ENCODE results near the gene HDAC10. TPM values are rescaled to one million over a fixed set of nuclear protein-coding genes. Genes with fewer than 3 reads are reported as not detected.
A peak's percentile ranks its signal among the peaks of the same experiment; 100 is the strongest.

HDAC10 gene
- total RNA-seq, 2 donors from 2014 or later, result 57.2 to 62.8 TPM

DNA sequence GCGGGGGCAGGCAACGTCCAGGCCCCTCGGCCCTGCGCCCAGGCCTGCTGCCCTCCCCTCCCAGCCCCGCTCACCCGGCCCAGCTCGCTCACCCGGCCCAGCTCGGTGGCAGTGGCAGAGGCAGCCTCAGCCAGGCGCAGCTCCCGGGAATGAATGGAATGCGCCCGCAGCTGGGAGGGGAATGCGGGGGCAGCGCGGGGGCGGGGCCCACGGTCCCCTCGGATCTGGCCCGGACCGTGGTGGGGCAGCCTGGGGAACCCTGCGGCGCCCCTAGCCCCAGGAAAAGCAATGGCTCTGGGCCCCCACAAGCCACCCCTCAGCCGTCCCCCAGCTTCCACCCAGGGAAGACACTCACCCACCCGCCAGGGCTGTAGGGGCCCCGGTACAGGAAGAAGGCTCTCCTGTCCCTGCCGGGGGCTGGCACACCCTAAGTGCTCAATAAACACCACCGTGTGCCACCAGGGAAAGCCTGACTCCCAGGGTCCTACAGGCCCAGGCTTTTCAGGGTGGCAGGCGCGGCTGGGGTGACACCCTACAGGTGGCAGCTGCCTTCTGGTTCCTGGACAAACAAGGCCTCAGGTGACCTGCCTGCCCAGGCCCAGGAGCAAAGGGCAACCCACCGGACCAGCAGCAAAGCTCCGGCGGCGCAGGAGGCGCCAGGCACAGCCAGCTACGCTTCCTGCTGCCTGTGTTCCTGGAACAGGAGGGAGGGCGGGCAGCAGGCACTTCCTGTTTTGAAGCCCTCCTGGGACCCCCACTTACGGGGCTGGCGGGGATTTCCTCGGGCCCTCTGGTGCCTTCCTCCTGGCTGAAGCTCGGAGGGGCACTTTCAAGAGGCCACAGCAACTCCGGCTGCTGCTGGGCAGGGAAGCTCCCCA is 42.6 kb upstream of the HDAC10 start:
- H3K36me3 ChIP-seq (ENCODE audit: control insufficient read depth, insufficient read depth, low read length), result peaks cover 6% of the 10 kb centered on the region
- Mint-ChIP-seq H3K4me1 (peaks cover 8% of the 10 kb centered on the region), H3K36me3 (ENCODE audit: low read depth) (peaks cover 5% of the 10 kb centered on the region), H3K27ac (peak overlapping the region; percentile 72), H3K9me3 (no peaks in the 10 kb centered on the region), H3K4me3 (no peak overlapping the region), H3K27me3 (ENCODE audit: insufficient read depth) (no peaks in the 10 kb centered on the region)
- H3K4me1 ChIP-seq (ENCODE audit: control insufficient read depth, insufficient read depth, low read length), result peaks cover 15% of the 10 kb centered on the region
- 44 to 68% methylated on average over 16 to 42 of the region's 42 CpGs for WGBS, 2 experiments (ENCODE audit: insufficient coverage in 1 of 2, insufficient read length in 1 of 2)
- no peaks in the 10 kb centered on the region for H3K9me3 ChIP-seq (ENCODE audit: control insufficient read depth, low read length)
- H3K27ac ChIP-seq (ENCODE audit: low read depth, low read length), result peak overlapping the region; percentile 79
- peak overlapping the region; percentile 69 for H3K9ac ChIP-seq (ENCODE audit: extremely low read depth, low read length, poor library complexity, severe bottlenecking)
- peak; percentile 95 for DNase-seq
- peak overlapping the region; percentile 66 for H3K4me3 ChIP-seq (ENCODE audit: low read length)
- TF ChIP-seq, protein P1, sequence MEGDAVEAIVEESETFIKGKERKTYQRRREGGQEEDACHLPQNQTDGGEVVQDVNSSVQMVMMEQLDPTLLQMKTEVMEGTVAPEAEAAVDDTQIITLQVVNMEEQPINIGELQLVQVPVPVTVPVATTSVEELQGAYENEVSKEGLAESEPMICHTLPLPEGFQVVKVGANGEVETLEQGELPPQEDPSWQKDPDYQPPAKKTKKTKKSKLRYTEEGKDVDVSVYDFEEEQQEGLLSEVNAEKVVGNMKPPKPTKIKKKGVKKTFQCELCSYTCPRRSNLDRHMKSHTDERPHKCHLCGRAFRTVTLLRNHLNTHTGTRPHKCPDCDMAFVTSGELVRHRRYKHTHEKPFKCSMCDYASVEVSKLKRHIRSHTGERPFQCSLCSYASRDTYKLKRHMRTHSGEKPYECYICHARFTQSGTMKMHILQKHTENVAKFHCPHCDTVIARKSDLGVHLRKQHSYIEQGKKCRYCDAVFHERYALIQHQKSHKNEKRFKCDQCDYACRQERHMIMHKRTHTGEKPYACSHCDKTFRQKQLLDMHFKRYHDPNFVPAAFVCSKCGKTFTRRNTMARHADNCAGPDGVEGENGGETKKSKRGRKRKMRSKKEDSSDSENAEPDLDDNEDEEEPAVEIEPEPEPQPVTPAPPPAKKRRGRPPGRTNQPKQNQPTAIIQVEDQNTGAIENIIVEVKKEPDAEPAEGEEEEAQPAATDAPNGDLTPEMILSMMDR (conservative IDR thresholded peaks at IDR 0.05), result no peak
- no peaks in the 10 kb centered on the region for H3K27me3 ChIP-seq (ENCODE audit: control insufficient read depth, insufficient read depth, low read length, poor library complexity, severe bottlenecking)

DNA sequence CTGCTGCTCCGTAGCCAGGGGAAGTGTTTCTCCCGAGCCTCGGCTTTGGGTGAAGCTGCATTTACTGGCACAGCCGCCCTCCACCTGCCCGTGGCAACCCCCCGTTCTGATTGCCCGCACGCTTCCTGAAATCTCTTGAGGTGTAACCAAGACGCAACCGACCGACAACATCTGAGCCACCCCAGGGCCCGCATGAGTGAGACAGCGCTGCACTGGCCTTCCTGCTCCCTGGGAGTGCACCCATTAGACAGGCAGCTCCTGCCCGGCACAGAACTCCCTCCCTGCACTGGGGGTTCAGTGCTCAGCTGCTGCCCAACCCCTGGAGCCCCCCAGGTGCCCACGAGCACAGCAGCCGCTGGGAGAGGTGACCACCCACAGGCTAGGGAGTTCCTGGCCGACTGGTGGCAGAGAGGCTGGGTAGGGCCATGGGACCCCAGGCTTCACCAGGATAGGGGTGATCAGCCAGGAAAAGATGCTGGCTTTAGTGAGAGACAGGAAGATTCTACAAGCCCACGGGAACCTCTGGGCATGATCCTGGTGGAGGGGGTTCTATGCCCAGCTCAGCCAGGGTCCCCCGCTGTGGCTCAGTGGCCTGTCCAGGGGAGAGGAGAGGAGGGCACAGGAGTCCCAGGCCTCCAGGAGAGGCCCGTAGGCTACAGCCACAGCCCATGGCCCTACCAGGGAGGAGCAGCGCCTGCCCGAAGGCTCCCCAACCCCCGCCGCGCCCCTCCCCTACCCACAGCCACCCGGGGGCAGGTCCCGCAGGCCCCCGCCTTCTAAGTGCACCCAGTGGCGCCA is 41.8 kb upstream of the HDAC10 start:
- WGBS, 2 experiments (ENCODE audit: insufficient coverage in 1 of 2, insufficient read length in 1 of 2), result 73 to 93% methylated on average over 12 to 29 of the region's 29 CpGs
- Mint-ChIP-seq H3K36me3 (ENCODE audit: low read depth) (peaks cover 8% of the 10 kb centered on the region), H3K27ac (peak overlapping the region; percentile 80), H3K9me3 (no peaks in the 10 kb centered on the region), H3K27me3 (ENCODE audit: insufficient read depth) (no peaks in the 10 kb centered on the region), H3K4me1 (peaks cover 8% of the 10 kb centered on the region), H3K4me3 (peak overlapping the region; percentile 12)
- no peaks in the 10 kb centered on the region for H3K9me3 ChIP-seq (ENCODE audit: control insufficient read depth, low read length)
- H3K9ac ChIP-seq (ENCODE audit: extremely low read depth, low read length, poor library complexity, severe bottlenecking), result peak overlapping the region; percentile 69
- H3K27ac ChIP-seq (ENCODE audit: low read depth, low read length), result peak overlapping the region; percentile 75
- TF ChIP-seq, protein P1 (conservative IDR thresholded peaks at IDR 0.05), result no peak
- DNase-seq, result no peak
- H3K4me1 ChIP-seq (ENCODE audit: control insufficient read depth, insufficient read depth, low read length), result peaks cover 15% of the 10 kb centered on the region
- H3K27me3 ChIP-seq (ENCODE audit: control insufficient read depth, insufficient read depth, low read length, poor library complexity, severe bottlenecking), result no peaks in the 10 kb centered on the region
- H3K4me3 ChIP-seq (ENCODE audit: low read length), result peak overlapping the region; percentile 66
- peaks cover 6% of the 10 kb centered on the region for H3K36me3 ChIP-seq (ENCODE audit: control insufficient read depth, insufficient read depth, low read length)

DNA sequence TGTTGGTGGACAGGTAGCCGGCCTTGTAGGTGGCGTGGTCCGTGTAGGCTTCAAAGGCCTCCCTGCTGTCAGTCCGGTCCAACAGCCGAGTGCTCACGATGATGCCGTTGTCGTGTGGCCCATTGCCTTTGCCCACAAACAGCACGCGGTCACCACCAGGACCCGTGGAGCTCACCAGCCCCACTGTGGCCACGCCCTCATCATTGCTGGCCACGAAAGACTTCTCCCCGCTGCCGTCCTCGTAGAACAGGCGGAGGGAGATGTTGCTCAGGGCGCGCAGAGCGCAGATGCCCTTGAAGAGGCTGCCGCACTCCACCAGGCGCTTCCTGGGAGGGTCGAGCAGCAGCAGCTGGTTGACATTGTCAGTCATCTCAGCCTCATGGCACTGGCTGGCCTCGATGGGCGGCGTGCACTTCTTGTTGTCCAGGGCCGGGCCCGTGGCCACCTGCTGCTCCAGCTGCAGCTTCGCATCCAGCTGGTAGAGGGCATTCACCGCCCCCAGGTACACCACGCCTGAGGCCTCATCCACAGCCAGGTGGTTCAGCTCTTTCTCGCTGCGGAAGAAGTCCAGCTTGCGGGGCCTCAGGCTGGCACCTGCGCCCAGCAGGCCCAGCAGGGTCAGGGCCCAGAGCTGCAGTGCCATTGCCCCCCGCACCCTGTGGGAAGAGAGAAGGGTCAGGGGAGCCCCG is 39.0 kb upstream of the HDAC10 start:
- H3K4me3 Mint-ChIP-seq, result no peak overlapping the region
- no peak for DNase-seq
- no peak overlapping the region for H3K4me3 ChIP-seq (ENCODE audit: low read length)
- no peaks in the 10 kb centered on the region for H3K27me3 Mint-ChIP-seq (ENCODE audit: insufficient read depth)
- H3K9me3 ChIP-seq (ENCODE audit: control insufficient read depth, low read length), result no peaks in the 10 kb centered on the region
- no peaks in the 10 kb centered on the region for H3K27me3 ChIP-seq (ENCODE audit: control insufficient read depth, insufficient read depth, low read length, poor library complexity, severe bottlenecking)
- TF ChIP-seq, protein P1 (conservative IDR thresholded peaks at IDR 0.05), result no peak
- H3K27ac Mint-ChIP-seq, result no peak overlapping the region
- H3K4me1 ChIP-seq (ENCODE audit: control insufficient read depth, insufficient read depth, low read length), result peaks cover 15% of the 10 kb centered on the region
- H3K9ac ChIP-seq (ENCODE audit: extremely low read depth, low read length, poor library complexity, severe bottlenecking), result no peak overlapping the region
- 95 to 96% methylated on average over 35 to 37 of the region's 37 CpGs for WGBS, 2 experiments (ENCODE audit: insufficient coverage in 1 of 2, insufficient read length in 1 of 2)
- H3K9me3 Mint-ChIP-seq, result no peaks in the 10 kb centered on the region
- peaks cover 13% of the 10 kb centered on the region for H3K36me3 Mint-ChIP-seq (ENCODE audit: low read depth)
- H3K4me1 Mint-ChIP-seq, result peaks cover 8% of the 10 kb centered on the region
- H3K36me3 ChIP-seq (ENCODE audit: control insufficient read depth, insufficient read depth, low read length), result peaks cover 16% of the 10 kb centered on the region
- H3K27ac ChIP-seq (ENCODE audit: low read depth, low read length), result no peak overlapping the region
